Neural crest cell (in vitro differentiated cells): ENCODE results near the gene TEN1. TPM values are rescaled to one million over a fixed set of nuclear protein-coding genes. Genes with fewer than 3 reads are reported as not detected.

Source experiments
- DNase-seq: peaks from one replicate; pipeline ENCODE4 v3.0.0; 2021; ENCODE audit warnings: low read depth, mixed read lengths, low spot score
- H3K27ac Mint-ChIP-seq: one replicate; pipeline ENCODE4 v1.8.0; 2021; ENCODE audit warnings: mild to moderate bottlenecking, mixed read lengths; ENCODE audit not compliant: unreplicated experiment
- H3K27me3 Mint-ChIP-seq: 2 replicates; pipeline ENCODE4 v1.8.0; 2021; ENCODE audit warnings: low read depth, mild to moderate bottlenecking, mixed read lengths
- H3K36me3 Mint-ChIP-seq: 2 replicates; pipeline ENCODE4 v1.8.0; 2021; ENCODE audit warnings: low read depth, mild to moderate bottlenecking, mixed read lengths
- H3K4me1 Mint-ChIP-seq: 2 replicates; pipeline ENCODE4 v1.8.0; 2021; ENCODE audit warnings: mixed read lengths
- H3K4me3 Mint-ChIP-seq: one replicate; pipeline ENCODE4 v1.8.0; 2021; ENCODE audit warnings: mild to moderate bottlenecking, mixed read lengths
- H3K9me3 Mint-ChIP-seq: 2 replicates; pipeline ENCODE4 v1.8.0; 2021; ENCODE audit warnings: mixed read lengths
- long read RNA-seq: library from polyadenylated mRNA; unstranded; transcript quantifications from one replicate; pipeline ENCODE4 v2.0.0, GENCODE V29; 2020
- total RNA-seq: library from RNA; stranded (reverse); gene quantifications from 2 replicates; pipeline ENCODE4 v1.2.1, GENCODE V29; 2021
- TF ChIP-seq, protein P1 (sequence below): fragments of 200-600 bp; sonication (generic); conservative IDR thresholded peaks from 2 replicates; pipeline ENCODE4 v1.5.0; 2021; ENCODE audit warnings: antibody characterized with exemption, mild to moderate bottlenecking

Gene TEN1, protein sequence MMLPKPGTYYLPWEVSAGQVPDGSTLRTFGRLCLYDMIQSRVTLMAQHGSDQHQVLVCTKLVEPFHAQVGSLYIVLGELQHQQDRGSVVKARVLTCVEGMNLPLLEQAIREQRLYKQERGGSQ
- total RNA-seq, result 9.1 and 10.1 TPM in 2 replicates
- long read RNA-seq, partial matches to known transcripts, result 0 of 3 reads
- long read RNA-seq, other reads (novel, unspliced or antisense), result 0 of 3 reads

DNA sequence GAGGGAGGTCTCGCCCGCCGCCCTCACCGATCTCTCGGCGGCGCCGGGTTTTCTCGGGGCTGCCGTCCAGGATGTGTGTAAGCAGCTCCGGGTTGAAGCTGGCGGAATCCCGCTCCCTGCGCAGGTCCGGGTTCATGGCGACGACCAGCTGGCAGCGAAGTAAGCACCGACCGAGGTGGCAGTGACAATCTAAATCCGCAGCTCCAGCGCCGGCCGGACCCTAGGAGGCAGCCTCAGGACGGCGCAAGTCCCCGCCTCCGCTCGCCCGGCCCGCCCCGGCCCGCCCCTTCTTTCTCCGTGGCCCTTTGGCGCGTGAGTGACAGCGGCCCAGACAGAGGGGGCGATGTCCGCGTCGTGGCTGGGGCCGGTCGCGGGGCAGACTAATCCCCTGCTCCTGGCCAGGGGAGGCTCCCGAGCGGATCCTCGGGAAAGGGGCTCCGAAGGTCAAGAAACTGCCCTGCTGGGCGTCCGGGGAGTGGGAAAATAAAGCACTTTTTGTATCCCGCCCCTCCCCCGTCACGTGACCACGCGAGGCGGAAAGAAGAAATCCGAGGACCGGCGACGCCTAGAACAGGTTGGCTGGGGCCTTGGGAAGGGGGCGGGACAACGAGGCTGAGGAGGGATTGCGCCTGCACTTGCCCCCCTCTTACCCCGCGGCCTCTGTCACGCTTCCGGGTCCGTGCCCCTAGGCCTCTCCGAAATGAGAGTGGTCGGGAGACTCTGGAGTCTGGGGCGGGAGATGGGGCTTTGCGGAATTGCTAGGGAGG is at the start of gene TEN1, which contains the start of gene ACOX1:
TEN1 (plus strand) TSS at position 303 of the 767 bp plus-strand sequence. CDS start 6,953 bp downstream, outside the sequence.
ACOX1 (minus strand) TSS at position 229 of the 767 bp plus-strand sequence; CDS start at position 136, 93 bp downstream.
- no peaks in the 10 kb centered on the region for H3K27me3 Mint-ChIP-seq
- H3K9me3 Mint-ChIP-seq, result no peaks in the 10 kb centered on the region
- peak within 1 kb of the TSS; percentile 99 for H3K4me3 Mint-ChIP-seq
- DNase-seq, result peak; percentile 94
- H3K27ac Mint-ChIP-seq, result peak within 1 kb of the TSS; percentile 99
- H3K36me3 Mint-ChIP-seq, result no peaks in the 10 kb centered on the region
- TF ChIP-seq, protein P1, sequence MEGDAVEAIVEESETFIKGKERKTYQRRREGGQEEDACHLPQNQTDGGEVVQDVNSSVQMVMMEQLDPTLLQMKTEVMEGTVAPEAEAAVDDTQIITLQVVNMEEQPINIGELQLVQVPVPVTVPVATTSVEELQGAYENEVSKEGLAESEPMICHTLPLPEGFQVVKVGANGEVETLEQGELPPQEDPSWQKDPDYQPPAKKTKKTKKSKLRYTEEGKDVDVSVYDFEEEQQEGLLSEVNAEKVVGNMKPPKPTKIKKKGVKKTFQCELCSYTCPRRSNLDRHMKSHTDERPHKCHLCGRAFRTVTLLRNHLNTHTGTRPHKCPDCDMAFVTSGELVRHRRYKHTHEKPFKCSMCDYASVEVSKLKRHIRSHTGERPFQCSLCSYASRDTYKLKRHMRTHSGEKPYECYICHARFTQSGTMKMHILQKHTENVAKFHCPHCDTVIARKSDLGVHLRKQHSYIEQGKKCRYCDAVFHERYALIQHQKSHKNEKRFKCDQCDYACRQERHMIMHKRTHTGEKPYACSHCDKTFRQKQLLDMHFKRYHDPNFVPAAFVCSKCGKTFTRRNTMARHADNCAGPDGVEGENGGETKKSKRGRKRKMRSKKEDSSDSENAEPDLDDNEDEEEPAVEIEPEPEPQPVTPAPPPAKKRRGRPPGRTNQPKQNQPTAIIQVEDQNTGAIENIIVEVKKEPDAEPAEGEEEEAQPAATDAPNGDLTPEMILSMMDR, result peak; percentile 54
- peaks cover 59% of the 10 kb centered on the region for H3K4me1 Mint-ChIP-seq

GRCh38 chr17:75931062-75931461 is 48.0 kb upstream of the TEN1 start:
- Mint-ChIP-seq H3K27me3 (no peaks in the 10 kb centered on the region), H3K9me3 (no peaks in the 10 kb centered on the region), H3K4me3 (no peak overlapping the region), H3K27ac (no peak overlapping the region), H3K4me1 (no peaks in the 10 kb centered on the region), H3K36me3 (peaks cover 3% of the 10 kb centered on the region)
- no peak for DNase-seq
- TF ChIP-seq, protein P1, result no peak

GRCh38 chr17:75932852-75933251 is 46.2 kb upstream of the TEN1 start:
- DNase-seq, result no peak
- Mint-ChIP-seq H3K36me3 (peaks cover 3% of the 10 kb centered on the region), H3K27me3 (no peaks in the 10 kb centered on the region), H3K4me3 (no peak overlapping the region), H3K27ac (no peak overlapping the region), H3K9me3 (no peaks in the 10 kb centered on the region), H3K4me1 (no peaks in the 10 kb centered on the region)
- TF ChIP-seq, protein P1, result no peak

DNA sequence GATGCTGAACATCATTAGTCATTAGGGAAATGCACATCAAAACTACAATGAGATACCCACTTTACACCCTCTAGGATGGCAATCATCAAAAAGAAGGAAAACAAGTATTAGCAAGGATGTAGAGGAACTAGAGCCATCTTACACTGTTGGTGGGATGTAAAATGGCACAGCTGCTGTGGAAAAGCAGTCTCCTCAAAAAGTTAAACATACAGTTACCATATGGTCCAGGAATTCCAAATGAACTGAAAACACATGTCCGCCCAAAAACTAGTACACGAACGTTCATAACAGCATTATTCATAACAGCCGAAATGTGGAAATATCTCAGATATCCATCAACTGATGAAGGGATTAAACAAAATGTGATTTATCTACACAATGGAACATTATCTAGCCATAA is 45.2 kb upstream of the TEN1 start:
- Mint-ChIP-seq H3K36me3 (peaks cover 3% of the 10 kb centered on the region), H3K9me3 (no peaks in the 10 kb centered on the region), H3K27me3 (no peaks in the 10 kb centered on the region), H3K27ac (no peak overlapping the region), H3K4me1 (no peaks in the 10 kb centered on the region), H3K4me3 (no peak overlapping the region)
- TF ChIP-seq, protein P1, result no peak
- DNase-seq, result no peak

- peaks cover 3% of the 10 kb centered on the region for H3K36me3 Mint-ChIP-seq
- TF ChIP-seq, protein P1, result no peak
- peaks cover 15% of the 10 kb centered on the region for H3K4me1 Mint-ChIP-seq
- peak overlapping the region; percentile 18 for H3K4me3 Mint-ChIP-seq
- no peaks in the 10 kb centered on the region for H3K9me3 Mint-ChIP-seq
- H3K27me3 Mint-ChIP-seq, result no peaks in the 10 kb centered on the region
- no peak overlapping the region for H3K27ac Mint-ChIP-seq
- no peak for DNase-seq
These were observed 41.4 kb upstream of the TEN1 start for GRCh38 chr17:75937652-75938051.
